Endometrial microvascular endothelial cells (primary cell): Measurements from ENCODE around the gene SYT9. TPM values are rescaled to one million over a fixed set of nuclear protein-coding genes. Genes with fewer than 3 reads are reported as not detected.

Experiments used
- in situ Hi-C: cut with HindIII; loops from 2 replicates; pipeline ENCODE4 v1.10.0; 2017; ENCODE audit warnings: low sequenced_read_pairs, low pct_unique_long_range_greater_than_20kb; ENCODE audit errors: inconsistent ontology term
- total RNA-seq: library from RNA; depleted of rRNA; stranded (reverse); fragments of >200 nt; gene quantifications from one replicate; pipeline ENCODE4 v1.2.3, GENCODE V29; 2015; ENCODE audit errors: inconsistent ontology term

The SYT9 gene
- total RNA-seq, 1 donor from 2014 or later = 1.8 TPM

DNA sequence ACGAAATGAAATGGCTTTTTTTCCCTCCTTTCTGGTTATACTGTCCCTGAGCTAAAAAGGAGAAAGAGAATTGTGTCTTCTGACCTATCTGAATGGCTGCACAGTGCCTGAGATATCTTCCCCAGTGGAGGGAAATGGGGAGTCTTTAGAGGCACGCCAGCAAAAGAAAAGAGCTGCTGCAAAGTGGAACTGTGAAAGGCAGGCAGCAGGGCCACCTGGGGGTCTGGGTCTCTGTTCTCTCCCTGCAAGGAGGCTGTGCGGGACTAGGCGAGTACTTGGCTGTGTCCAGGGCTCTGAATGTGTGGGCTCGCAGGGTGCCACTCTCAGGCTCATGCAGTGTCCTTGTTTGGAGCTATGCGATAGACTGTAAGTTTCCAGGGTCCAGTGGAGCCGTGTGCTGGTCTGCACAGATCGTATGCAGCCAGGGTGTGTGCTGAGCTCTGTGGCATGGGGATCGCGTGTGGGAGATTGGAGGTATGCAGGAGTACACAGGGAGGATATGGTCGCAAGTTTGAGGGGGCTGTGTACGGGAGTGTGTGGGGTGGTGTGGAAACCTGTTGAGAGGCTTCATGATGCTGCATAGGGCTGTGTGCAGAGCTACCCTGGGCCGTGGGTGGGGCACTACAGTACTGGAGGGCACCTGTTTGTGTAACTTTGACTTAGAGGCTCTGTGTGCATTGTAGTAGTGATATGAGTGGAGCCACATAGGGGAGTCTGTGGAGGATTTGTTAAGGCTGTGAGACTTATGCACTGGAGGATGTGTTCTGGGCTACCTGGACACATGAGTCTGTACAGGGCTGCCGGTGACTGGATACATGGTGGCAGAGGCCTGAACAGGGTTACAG is 163.5 kb downstream of the SYT9 start:
- in situ Hi-C loops = no loop called here

- in situ Hi-C loops = no loop called here
Observed at GRCh38 chr11:7416080-7416479, 164.4 kb downstream of the SYT9 start.

DNA sequence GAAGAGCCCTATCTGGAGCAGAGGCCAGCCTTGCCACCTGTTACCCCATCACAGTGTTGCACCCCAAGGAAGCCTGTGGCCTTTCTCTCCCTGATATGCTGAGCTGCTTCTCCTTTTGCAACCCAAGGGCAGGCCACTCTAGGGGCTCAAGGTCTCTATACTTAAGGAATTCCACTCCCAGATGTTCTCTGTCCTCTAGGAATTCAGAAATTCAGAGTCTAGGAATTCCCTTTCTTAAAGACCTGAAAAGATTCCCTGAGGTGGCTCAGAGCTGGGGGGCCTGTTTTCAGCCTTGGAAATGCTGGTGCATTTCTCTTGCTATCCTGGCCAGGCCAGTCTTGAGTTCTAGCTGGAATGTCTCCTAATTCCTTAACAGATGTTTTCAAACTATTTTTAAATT is 165.6 kb downstream of the SYT9 start:
- in situ Hi-C loops = no loop called here

DNA sequence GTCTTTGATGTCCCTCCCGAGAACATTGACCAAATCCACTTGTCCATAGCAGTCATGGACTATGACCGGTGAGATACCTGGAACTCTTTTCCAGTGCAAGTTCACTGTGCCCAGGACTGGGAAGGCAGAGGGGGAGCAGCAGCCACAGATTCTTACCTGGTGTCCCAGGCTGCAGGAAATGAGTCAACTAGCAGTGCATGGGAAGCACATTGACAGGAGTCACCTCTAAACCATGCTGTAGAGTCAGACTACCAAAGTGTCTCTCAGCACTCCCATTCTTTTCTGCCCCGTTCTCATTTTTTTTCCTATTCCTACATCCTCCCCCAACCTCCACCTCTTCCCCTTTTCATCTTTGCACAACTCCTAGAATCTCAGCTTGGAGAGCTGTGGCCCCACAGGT is 166.4 kb downstream of the SYT9 start:
- in situ Hi-C loops = no loop called here

DNA sequence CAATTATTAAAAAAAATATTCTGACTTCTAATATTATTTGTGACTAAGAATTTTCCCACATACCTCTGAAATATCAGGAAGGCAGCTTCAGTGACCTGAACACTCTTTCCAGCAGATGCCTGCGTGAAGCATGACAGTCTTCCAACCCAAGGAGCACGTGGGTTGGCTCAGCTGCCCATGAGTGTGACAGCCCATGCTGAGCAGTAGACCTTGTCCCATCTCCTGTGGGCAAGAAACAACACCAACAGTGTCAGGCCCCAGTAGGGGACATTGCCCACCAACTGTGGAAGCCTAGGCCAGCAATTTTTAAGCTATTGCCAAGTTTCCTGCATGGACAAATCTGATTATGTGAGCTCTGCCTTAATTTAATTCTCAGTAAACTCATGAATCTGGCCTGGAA is 167.2 kb downstream of the SYT9 start:
- in situ Hi-C loops = no loop called here

DNA sequence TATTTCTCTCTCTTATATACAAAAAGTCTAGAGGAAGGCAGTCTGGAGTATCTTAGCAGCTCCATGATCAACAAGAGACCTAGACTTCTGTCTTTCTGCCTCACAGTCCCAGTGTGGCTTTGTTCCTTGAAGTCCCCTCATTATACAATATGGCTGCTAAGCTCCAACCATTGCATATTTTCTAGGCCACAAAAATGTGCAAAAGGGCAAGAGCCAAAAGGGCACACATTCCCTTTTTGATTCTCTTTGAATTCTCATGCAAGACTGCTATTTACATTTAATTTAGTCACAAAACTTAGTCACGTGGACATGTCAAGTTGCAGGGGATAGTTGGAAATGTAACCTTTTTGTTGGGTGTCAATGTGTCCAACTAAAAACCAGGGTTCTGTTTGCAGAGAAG is 169.4 kb downstream of the SYT9 start:
- in situ Hi-C loops = no loop called here

- in situ Hi-C loops = no loop called here
Observed at GRCh38 chr11:7422544-7423331, 171.0 kb downstream of the SYT9 start.

- in situ Hi-C loops = no loop called here
Observed at GRCh38 chr11:7423946-7424345, 172.2 kb downstream of the SYT9 start.

- in situ Hi-C loops = no loop called here
Observed at GRCh38 chr11:7427733-7428132, 176.0 kb downstream of the SYT9 start.

GRCh38 chr11:7428196-7428595 is 176.5 kb downstream of the SYT9 start:
- in situ Hi-C loops = no loop called here

GRCh38 chr11:7430496-7430895 is 178.8 kb downstream of the SYT9 start:
- in situ Hi-C loops = no loop called here

DNA sequence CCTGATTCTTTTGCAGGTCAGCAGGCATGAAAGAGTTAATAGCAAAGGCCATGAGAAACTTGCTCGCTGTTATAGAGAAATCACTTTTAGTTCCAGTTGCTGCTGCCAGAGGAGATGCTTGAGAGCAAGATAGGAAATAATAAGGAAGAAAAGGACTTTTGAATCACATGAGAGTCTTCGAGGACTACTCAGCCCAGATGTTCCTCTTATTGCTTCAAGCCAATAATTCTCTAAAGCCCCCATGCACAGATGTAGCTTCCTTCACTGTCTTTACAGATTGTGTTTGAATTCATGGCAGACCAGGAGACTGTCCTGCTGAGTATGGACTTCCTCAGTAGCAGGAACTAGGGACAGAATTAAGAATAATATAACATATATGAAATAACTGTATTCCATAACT is 183.5 kb downstream of the SYT9 start:
- in situ Hi-C loops = no loop called here

GRCh38 chr11:7436146-7436545 is 184.4 kb downstream of the SYT9 start:
- in situ Hi-C loops = no loop called here

DNA sequence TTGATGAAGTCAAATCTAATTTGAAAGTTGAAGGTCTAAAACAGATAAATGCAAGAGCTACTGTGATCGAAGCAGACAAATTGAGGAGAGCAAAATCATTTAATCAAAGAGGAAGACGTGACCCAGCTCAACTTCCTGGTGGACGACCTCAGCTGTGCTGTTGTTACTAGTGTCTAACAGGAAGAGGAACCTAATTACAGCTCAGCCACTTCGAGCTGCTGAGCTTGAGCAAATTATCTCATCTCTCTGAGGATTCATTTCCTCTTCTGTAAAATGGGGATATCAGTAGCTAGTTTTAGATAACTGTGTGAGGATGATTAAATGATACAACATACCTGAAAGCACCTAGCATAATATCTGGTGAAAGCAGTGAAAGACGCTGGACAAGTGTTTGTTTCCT is 185.0 kb downstream of the SYT9 start:
- in situ Hi-C loops = no loop called here

GRCh38 chr11:7437696-7438095 is 186.0 kb downstream of the SYT9 start:
- in situ Hi-C loops = no loop called here

DNA sequence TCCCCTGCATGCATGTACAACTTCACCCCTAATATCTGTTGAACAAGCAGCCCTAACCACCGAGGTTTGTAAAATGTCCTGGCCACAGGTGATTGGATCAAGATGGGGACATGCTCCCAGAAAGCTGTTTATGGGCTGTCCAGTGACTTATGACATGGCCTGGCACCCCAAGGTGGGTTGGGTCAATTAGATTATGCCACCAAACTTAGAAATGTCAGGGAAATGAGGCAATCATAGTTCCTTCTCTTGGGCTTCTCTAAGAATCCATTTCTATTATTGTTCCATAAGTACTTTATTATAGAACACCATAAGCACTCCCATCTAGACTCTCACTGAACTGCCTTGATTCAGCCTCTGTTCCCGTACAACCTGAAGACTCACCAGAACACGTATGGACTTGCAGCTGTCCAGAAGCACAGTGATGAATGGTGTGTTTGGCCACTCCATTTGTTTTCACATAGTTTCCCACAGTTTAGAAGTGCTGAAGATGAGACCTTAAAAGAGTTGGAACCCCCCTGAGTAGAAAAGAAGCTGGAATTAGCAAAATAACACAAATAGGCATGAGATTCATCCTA is 188.1 kb downstream of the SYT9 start:
- in situ Hi-C loops = no loop called here

GRCh38 chr11:7442588-7443215 is 191.0 kb downstream of the SYT9 start:
- in situ Hi-C loops = no loop called here

DNA sequence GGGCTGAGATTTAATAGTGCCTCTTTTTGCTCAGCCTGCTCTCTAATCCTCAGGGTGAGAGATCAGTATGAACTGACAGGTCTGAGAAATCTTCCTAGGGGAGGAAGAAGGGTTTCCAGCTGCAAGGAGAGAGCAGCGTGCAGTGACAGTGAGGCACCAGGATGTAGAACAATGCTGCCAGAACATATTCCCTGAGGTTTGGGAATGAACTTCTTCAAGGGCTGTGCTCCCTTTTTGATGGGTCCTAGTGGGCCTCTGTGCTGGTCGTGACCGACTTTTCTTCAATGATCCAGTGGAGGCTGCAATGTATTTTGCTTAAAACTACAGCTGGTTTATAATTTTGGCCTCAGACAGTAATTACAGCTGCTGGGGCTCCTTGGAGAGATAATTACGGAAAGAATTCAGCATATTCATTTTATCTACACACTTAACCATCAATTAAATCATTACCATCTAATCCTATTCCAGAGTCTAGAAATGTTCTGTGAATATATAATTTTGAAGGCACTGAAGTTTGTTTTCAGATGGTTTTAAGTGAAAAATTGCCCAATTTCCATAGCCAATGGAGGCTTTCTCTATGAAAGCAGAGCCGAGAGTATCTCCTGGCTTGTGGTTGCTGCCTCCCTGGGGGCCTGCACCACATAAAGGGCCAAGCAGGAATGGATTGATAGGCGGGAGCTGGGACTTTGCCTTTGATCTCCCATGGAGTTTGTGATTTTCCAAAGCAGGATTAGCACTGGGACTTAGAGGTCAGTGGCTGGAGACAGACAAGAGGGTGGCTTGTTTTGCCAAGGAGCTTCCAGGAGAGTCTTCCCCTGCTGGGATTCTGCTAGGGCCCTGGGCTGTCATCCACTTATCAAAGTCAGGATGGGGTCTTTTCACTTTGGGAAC is 192.6 kb downstream of the SYT9 start:
- in situ Hi-C loops = no loop called here

DNA sequence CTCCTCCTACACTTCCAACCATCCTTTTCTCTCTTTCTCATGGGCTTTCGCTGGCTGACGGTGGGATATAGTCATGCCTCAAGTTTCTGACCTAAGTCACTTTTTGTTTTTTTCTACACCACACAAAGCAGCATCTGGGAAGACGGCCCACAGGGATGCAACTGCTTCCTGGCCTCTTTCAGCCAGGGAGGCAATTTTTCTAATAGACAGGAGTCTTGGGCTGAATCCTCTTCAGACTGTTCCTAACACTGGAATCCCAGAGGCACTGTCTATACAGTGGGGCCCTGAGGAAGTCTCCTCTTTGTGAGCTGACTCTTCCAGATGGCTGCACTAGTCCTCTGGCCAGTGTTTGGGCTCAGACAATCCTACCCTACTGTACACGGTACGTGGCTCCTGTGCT is 193.9 kb downstream of the SYT9 start:
- in situ Hi-C loops = no loop called here
